Left ventricle myocardium superior (tissue), 1 donor: Measurements from ENCODE around the gene PRX. TPM values are rescaled to one million over a fixed set of nuclear protein-coding genes. Genes with fewer than 3 reads are reported as not detected.
"Not testable (repeated sequence)": the region's sequence is repeated elsewhere in the genome, so short reads cannot be mapped to it uniquely, and the experiment has no call there.

ENCODE experiments used
- ATAC-seq: fragments of 200-7000 bp; cut with Tn5 transposase; one replicate; pipeline ENCODE4 v1.9.1; 2020; ENCODE audit warnings: mild to moderate bottlenecking, moderate library complexity
- DNase-seq: peaks from one replicate; pipeline ENCODE4 v3.0.0-alpha.2; 2020
- intact Hi-C: fragments of 100-400 bp; cut with micrococcal nuclease; formaldehyde crosslinking; loops from one replicate; pipeline ENCODE4 v1.11.0; 2022
- total RNA-seq: library from RNA; stranded (reverse); fragmentation: NEBNext Ultra II Directional; extraction: Animal tissue kit (Norgen Biotek cat#: 25700); gene quantifications from one replicate; pipeline ENCODE4 v1.2.1, GENCODE V29; 2021
- donor health status: DM: no; HTN: yes; CAD: no; lungs with severe emphysema.

Gene PRX
- total RNA-seq, 1 donor from 2014 or later, result 4.1 TPM

DNA sequence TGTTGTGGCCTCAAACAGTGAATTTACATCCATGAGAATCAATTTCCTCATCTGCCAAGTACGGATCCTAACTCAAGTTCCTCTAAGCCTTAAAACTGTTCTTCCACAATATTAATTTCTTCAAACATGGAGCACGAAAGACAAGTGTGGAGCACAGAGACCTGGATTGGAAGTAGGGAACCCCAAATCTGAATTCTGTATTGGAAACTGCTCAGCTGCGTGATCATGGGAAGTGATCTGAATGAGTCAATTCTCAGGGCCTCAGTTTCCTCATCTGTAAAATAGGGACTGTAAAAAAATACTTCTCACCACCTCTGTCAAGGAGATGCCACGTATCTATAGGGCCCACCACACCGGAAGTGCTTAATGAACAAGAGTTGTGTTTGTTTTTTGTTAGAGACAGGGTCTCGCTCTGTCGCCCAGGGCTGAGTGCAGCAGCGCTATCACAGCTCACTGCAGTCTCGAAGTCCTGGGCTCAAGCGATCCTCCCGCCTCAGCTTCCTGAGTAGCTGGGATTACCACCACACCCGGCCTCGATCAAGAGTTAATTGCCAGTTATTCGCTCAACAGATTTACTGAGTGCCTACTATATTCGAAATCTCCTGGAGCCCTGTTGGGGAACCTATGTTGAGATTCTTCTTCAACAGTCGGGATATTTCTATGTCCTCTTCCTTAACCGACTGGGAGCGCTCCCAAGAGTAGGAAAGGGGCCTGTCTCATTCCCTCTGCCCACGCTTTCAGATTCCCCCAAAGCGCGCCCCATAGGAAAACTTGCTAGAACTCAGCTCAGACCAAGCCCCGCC, 29.4 kb upstream of the PRX start:
- ATAC-seq (no peak), DNase-seq (no peak)
- intact Hi-C loops, result no loop called here

DNA sequence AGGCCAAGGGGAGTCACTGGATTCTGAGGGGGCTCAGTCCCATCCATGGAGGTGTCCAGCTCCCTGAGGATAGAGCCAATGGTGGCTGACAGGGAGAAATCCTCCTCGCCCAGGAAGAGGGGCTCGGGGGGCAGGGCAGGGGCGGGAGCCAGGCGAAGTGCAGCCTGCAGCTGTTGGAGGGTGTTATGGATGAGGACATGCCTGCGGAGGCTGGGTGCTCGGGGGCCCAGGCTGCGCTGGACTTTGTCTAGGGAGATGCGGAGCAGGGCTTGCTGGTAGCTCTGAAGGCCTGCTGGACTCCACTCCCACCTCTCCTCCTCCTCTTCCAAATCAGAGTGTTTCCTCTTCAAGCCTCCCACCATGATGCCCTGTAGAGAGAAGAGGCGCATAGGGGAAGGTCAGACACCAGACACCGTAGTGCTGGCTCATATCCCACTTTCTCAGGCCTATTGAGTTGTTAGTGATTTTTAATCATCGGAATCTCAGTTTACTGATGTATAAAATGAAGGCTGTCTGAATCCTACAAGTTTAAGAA, 28.6 kb upstream of the PRX start:
- no peak for ATAC-seq
- intact Hi-C loops, result no loop called here
- DNase-seq, result no peak

DNA sequence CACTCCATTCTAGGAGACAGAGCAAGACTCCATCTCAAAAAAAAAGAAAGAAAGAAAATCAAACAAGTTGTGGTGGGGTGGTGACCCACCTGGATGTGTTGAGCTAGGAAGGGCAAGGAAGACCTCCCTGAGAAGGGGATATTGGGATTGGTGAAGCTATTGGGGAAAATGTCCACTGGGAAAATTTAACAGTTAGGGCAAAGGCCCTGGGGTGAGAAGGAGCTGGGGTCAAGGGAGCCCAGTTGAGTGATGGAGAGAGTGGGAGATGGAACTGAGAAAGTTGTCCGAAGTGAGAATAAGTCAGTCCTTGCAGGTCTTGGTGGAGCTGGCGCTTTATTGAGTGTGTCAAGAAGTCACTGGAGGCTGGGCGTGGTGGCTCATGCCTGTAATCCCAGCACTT, 25.1 kb upstream of the PRX start:
- ATAC-seq (no peak), DNase-seq (no peak)
- intact Hi-C loops, result no loop called here

DNA sequence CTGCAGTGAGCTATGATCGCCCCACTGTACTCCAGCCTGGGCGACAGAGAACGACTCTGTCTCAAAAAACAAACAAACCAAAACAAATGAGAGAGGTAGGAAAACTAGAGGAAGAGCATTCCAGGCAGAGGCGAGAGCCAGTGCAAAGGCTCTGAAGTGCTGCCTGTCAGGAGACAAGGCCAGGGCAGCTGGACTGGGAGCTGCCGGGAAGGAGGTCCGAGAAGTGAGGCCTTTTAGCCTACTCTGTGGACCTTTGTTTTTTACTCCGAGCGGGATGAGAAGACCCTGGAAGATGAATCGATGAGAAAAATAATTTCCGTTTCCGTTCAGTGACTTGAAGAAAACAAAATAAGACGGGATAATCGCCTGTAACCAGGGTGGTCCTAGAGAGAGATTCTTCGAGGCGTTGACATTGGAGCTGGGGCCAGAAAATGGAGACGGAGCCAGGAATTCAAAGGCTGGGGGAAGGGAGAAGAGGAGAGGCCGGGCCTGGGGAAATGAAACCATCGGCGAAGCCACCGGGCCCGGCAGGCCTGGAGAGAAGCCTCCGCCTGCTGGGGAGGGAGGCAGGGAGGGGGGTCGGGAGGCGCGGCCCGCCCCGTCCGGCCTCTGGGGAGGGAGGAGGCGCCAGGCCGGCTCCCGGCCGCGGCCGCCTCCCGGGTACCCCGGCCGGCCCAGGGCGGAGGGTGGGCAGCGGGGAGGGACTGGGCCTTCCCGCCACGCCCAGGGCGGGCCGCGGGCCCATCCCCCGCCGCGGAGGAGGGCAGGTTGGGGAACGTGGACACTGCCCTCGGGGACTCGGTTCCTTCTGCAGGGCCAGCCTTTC, 20.4 kb upstream of the PRX start:
- peak; percentile 99 for ATAC-seq
- intact Hi-C loops, result no loop called here
- peak; percentile 94 for DNase-seq

DNA sequence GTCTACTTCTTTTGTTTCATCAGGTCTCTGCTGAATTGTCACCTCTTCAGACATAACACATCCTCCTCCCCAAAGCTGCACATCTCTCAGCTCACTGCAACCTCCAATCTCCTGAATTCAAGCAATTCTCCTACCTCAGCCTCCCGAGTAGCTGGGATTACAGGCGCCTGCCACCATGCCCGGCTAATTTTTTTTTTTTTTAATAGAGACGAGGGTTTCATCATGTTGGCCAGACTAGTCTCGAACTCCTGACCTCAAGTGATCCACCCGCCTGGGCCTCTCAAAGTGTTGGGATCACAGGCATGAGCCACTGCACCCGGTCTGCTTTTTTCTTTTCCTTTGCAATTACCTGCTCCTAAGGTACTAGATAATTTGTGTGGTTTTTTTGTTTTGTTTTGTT, 19.6 kb upstream of the PRX start:
- ATAC-seq, DNase-seq, intact Hi-C loops: not testable (repeated sequence)

DNA sequence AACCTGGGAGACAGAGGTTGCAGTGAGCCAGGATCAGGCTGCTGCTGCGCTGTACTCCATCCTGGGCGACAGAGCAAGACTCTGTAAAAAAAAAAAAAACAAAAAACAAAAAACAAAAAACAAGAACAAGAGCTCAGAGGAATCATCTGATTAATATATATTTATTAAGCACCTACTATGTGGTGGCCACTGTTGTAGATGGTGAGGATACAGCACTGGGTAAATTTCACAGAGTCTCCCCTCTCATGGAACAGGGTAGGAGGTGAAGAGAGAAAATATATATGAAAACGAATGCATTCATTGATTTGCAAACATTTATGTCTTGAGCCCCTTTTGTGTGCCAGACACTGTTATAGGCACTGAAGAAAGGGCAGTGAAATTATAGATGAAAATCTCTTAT, 18.5 kb upstream of the PRX start:
- intact Hi-C loops, result no loop called here
- DNase-seq, result no peak
- no peak for ATAC-seq

DNA sequence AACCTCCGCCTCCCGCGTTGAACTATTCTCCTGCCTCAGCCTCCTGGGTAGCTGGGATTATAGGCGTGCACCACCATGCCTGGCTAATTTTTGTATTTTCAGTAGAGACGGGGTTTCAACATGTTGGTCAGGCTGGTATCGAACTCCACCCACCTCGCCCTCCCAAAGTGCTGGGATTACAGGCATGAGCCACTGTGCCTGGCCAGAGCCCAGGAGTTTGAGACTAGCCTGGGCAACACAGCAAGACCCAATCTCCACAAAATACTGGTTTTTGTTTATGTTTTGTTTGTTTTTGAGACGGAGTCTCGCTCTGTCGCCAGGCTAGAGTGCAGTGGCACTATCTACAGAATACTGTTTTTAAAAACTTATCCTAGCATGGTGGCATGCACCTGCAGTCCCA, 17.1 kb upstream of the PRX start:
- DNase-seq, intact Hi-C loops, ATAC-seq: not testable (repeated sequence)

DNA sequence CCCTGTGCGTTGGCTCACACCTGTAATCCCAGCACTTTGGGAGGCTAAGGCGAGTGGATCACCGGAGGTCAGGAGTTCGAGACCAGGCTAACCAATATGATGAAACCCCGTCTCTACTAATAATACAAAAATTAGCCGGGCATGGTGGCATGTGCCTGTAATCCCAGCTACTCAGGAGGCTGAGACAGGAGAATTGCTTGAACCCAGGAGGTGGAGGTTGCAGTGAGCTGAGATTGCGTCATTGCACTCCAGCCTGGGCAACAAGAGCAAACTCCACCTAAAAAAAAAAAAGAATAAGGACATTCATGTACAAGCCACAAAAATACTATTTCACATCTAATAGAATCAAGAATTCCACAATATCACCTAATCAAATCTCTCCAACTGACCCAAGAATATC, 15.0 kb upstream of the PRX start:
- ATAC-seq, DNase-seq, intact Hi-C loops: not testable (repeated sequence)

DNA sequence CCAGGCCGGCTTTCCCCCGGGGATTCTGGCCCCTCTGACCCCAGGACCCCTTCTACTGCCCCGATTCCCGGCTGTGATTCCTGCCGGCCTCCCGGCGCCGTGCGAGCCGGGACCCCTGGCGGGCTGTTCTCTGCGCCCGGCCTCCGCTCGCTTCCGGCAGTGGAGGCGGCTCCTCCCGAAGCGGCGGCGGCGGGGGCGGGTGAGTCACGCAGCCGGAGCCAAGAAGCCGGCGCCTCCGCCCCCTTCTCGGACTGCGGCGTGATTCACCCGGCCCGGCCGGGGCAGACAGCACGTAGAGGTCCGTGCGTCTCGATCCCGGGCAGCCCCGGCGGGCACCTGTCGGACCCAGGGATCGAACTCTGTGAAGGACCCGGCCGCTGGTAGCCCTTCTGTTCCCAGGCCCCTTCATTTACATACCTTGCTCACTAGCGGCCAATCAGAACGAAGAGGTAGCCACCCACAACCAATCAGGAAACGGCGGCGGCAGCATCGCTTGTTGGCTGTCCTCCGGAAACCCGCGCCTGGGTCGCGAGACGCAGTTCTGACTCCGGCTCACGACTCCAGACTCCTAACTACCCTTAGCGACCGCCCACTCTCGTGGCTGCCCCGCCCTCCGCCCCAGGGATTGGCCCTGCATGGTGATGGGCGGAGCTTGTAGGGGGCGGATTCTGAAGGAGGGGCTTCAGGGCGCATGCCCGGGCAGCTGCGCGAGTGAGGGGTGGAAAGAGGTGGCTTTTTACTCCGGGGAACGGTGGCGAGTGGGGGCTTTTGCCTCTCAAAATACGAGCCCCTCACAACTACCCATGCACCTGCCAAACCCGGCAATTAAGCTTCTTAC, 12.5 kb upstream of the PRX start, which contains the start of gene SERTAD1:
SERTAD1 (minus strand) TSS at position 543 of the 838 bp plus-strand sequence. CDS start 2,446 bp downstream, outside the sequence.
- intact Hi-C loops, result no loop called here
- peak; percentile 90 for ATAC-seq
- DNase-seq, result peak; percentile 100

DNA sequence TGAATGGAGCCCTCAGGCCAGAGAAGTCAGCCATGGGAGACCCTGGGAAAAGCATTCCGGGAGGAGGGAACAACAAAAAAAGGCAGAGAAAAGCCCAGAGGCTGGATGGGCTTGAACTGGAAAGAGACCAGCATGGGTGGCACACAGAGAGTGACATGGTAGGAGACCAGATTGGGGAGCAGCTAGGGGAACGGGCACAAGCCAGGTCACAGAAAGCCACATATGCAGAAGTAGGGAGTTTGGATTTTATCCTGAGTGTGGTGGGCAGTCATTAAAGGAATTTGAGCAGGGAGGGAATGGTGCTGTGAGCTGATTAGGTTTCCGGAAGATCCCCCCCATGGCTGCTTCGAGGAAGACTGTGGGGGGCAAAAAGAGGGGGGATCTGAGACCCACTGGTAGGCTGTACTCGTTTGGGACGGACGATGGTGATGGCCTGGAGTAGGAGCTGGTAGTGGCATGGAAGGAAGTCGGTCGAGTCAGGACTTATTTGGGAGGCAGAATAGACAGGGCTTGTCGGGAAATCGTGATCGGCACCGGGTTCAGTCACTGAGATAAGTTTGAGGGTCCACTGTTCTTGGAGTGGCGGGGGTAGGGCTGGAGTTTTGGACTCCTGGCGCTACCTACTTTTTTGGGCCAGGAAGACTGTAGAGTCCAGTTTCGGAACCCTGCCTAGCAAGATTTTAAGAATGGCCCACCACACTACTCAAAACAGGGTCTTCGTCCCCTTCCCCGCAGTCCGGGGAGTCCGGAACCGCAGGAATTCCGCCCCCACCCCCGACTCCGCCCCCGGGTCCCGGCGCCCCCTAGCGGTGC, 11.7 kb upstream of the PRX start:
- intact Hi-C loops, result no loop called here
- ATAC-seq (peak; percentile 38), DNase-seq (no peak)

DNA sequence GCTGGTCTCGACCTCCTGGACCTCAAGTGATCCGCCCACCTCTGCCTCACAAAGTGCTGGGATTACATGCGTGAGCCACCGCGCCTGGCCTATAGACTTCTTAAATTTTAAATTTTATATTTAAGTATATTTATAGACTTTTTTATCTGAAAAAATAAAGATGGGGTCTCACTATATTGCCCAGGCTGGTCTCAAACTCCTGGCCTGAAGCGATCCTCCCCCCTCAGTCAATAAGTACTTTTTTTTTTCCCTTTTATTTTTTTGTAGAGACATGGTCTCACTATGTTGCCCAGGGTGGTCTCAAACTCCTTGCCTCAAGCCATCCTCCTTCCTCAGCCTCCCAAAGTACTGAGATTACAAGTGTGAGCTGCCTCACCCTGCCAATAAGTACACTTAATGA, 10.8 kb upstream of the PRX start:
- no peak for DNase-seq
- intact Hi-C loops, result no loop called here
- ATAC-seq, result no peak

DNA sequence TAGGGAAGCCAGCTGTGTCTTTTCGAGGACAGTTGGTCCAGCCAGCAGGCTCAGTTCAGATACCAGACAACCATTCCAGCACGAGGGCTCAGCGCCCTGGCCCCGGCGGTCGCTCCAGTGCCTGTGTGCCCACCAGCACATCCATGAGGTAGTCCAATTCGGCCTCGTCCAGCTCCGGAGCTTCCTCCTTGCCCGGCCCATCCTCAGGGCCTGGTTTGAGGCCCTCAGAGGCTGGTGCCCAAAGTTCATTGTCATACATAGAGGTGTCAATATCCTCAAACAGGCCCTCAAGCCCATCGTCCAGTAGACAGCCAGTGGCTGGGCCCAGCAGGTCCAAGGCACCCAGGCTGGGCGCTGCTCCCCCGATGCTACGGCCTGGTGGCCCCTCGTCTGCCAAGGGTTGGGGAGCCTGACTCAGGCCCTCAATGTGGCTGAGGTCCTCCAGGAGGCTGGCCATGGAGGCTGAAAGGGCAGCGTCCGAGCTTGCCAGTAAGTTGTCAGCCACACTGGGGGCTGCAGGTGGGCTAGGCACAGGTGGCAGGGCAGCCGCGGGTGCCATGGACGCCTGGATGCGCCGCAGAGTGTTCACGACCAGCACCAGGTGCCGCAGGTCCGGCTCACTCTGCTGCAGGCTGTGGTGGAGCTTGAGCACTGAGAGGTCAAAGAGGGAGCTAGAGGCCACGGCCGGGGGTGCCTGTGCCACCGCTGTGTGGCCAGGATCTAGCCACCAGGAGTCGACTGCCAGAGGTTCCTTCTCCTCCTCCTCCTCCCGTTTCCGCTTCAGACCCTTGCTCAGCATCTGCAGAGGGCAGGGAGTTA, 9.8 kb upstream of the PRX start:
- ATAC-seq (no peak), DNase-seq (no peak)
- intact Hi-C loops, result no loop called here

DNA sequence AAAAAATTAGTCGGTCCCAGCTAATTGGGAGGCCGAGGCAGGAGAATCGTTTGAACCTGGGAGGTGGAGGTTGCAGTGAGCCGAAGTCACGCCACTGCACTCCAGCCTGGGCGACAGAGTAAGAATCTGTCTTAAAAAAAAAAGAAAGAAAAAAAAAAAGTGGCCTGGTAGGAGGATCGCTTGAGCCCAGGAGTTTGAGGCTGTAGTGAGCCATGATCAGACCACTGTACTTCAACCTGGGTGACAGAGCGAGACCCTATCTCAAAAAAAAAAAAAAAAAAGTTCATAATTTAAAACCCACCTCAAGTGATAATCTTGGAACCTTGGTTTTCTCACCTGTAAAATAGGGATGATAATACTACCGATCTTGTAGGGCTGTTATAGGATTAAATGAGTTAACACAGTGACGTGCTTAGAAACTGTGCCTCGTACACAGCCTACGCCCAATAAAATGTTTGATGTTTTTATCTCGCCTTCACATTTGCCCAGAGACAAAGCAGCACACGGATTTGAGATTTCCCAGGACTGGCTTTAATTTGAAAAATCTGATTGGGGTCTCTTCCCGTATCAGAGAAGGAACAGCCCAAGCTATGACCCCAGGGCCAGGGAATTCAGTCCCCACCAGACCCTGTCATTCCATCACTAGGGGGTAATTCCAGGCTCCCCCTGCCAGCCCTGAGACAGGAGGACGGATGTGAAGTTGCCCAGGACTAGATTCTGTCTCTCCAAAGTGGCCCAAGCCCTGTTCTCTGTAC, 9.0 kb upstream of the PRX start:
- intact Hi-C loops, result no loop called here

DNA sequence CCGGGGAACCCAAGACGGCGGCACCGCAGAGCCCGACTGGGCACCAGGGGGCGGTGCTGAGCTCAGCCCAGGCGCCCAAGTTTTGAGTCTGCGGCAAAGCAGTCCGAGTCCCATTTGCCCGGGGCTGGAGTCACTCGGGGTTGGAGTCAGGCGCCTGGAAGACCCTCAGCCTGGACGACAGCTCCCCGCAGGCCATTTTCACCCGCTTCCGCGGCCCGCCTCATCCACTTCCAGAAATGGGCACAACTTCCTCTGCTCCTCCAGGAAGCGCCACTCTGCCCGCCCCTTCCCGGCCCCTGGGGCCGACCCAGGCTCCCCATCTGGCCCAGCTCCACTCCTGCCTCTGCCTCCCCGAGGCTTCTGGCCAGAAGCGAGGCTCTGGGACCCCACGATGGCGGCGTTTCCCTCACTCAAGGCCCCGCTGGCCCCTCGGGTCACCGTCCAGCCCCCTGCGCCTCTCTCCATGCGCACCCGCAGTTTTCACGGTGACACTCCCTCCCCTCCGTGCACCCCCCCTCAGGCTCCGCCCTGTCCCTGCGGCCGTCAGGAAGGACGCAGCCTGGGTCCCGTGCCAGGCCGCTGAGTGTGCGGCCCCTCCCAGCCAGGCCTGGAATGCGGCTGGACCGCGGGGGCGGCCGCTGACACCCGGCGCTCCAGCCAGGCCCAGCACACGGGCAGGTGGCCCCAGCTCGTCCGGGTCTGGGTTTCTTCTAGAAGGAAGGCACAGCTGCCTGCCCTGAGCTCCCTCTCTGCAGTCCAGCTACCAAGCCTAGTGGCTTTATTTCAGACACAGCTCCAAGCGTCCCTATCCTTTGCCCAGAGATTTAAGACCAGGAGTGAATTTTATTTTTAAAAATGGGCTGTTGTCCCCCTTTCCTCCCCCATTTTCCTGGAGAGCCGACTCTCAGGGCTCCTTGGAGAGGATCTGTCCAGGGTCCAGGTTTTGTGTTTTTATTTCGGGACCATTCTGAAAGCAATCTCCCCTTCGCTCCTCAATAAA, 7.9 kb upstream of the PRX start:
- ATAC-seq, result peak; percentile 84
- DNase-seq, result peak; percentile 98
- intact Hi-C loops, result no loop called here

More for the DNA sequence above, 9.0 kb upstream of the PRX start:
- DNase-seq (no peak), ATAC-seq (no peak)

DNA sequence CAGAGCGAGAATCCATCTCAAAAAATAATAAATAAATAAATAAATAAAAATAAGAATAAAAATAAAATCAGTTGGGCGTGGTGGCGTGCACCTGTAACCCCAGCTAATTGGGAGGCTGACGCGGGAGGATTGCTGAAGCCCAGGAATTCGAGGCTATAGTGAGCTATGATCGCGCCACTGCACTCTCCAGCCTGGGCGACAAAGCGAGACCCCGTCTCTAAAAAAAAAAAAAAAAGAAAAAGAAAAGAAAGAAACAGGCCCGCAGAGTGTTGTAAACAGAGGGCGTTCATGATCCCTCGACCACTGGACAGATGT, 7.2 kb upstream of the PRX start:
- DNase-seq (no peak), ATAC-seq (no peak)
- intact Hi-C loops, result no loop called here

DNA sequence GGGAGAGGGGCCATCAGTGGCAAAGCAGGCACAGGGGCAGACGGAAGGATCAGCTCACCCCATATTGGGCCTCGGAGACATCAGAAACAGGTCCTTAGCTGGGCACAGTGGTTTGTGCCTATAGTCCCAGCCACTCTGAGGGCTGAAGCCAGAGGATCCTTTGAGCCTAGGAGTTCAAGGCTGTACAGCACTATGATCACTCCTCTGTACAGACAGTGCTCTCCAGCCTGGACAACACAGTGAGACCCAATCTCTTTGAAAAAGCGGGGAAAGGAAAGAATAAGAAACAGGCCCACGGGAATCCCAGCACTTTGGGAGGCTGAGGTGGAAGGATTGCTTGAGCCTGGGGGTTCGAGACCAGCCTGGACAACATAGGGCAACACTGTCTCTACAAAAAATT, 6.6 kb upstream of the PRX start:
- no peak for ATAC-seq
- DNase-seq, result no peak
- intact Hi-C loops, result no loop called here
